GM12873 (cell line): ENCODE measurements around the gene ZNF592.

Experiments
- TF ChIP-seq, protein P1 (sequence below): IDR thresholded peaks from 2 replicates; pipeline ENCODE4 v1.5.1; 2012; ENCODE audit warnings: low read depth, mild to moderate bottlenecking, moderate library complexity, low read length, control low read depth; ENCODE audit not compliant: insufficient read depth; ENCODE audit errors: missing control alignments

The ZNF592 gene

GRCh38 chr15:84794162-84794547, 45.8 kb downstream of the ZNF592 start:
- TF ChIP-seq, protein P1, sequence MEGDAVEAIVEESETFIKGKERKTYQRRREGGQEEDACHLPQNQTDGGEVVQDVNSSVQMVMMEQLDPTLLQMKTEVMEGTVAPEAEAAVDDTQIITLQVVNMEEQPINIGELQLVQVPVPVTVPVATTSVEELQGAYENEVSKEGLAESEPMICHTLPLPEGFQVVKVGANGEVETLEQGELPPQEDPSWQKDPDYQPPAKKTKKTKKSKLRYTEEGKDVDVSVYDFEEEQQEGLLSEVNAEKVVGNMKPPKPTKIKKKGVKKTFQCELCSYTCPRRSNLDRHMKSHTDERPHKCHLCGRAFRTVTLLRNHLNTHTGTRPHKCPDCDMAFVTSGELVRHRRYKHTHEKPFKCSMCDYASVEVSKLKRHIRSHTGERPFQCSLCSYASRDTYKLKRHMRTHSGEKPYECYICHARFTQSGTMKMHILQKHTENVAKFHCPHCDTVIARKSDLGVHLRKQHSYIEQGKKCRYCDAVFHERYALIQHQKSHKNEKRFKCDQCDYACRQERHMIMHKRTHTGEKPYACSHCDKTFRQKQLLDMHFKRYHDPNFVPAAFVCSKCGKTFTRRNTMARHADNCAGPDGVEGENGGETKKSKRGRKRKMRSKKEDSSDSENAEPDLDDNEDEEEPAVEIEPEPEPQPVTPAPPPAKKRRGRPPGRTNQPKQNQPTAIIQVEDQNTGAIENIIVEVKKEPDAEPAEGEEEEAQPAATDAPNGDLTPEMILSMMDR: no peak

- TF ChIP-seq, protein P1: no peak
Measured at GRCh38 chr15:84795186-84795585, 46.8 kb downstream of the ZNF592 start.

DNA sequence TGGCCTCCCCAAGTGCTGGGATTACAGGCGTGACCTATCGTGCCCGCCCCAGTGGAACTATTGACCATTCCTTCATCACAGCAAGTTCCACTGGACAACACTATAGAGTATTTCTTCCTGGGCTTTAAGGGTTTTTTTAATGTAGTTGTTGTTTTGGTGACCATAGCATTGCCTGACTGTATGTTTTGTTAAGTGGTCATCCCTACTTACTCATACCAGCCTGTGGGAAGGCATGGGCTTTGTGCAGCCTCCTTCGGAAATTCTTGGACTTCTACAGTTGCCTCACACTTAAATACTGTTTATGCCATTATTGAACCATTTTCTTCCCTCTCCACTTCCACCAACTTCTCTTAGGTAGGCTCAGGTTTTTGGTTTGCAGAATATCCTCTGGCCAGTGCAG, 48.8 kb downstream of the ZNF592 start:
- TF ChIP-seq, protein P1: no peak

- TF ChIP-seq, protein P1: no peak
Measured at GRCh38 chr15:84797801-84798200, 49.4 kb downstream of the ZNF592 start.

GRCh38 chr15:84798436-84798946, 50.1 kb downstream of the ZNF592 start:
- TF ChIP-seq, protein P1: no peak

DNA sequence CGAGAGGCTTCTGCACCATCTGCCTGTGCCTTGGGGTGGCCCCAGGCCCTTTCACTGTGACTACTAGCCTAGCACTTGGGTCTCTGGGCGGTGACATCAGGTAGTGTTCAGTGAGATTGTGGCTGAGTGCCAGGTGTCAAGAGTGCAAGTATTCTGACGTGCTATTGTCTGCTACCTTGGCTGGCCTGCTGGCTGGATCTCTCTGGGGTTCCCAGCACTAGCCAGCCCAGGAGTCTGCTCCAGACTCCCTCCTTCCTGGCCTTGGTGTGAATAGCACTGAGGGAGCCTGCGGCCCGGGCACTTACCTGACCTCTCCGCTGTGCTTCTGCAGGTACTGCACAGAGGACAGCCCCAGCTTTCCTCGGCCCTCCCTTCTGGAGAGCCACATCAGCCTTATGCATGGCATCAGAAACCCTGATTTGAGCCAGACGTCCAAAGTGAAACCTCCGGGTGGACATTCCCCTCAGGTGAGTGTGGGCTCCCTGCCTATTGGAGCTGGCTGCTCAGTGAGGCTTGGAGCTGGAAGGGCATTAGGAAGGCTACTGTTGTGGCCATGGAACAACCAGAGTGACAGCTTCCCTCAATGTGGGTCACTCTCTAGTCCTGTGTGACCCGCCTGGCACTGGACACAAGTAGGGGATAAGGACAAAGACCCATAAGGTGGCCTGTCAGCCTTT, 51.3 kb downstream of the ZNF592 start:
- TF ChIP-seq, protein P1: no peak

DNA sequence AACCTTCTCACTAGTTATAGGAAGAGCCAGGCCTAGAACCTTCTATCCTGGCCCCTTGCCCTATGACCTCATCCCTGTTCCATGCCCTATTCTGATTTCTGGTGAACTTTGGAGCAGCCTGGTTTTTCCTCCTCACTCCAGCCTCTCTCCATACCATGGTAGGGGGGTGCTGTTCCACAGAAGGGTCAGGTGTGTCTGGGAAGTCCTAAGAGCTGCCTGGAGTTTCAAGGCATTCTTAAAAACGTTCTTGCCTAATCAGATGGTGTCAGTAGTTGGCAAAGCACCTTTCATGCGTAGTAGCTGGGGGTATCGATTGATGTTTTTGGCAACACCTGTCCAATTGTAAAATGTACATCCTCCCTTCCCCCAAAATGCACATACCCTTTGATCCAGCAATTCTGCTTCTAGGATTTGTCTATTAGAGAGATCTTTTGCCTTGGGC, 52.0 kb downstream of the ZNF592 start:
- TF ChIP-seq, protein P1: no peak
